GM20000 (cell line): ENCODE measurements around the gene ANK3.
A peak's percentile ranks its signal among the peaks of the same experiment; 100 is the strongest.

Experiments used
- DNase-seq: peaks from one replicate; pipeline ENCODE4 v3.0.0; 2012; ENCODE audit warnings: low spot score
- CTCF ChIP-seq: IDR thresholded peaks from 2 replicates; pipeline ENCODE4 v1.5.1; 2012; ENCODE audit warnings: mild to moderate bottlenecking, control low read depth; ENCODE audit errors: extremely low read depth, missing control alignments

ANK3 gene

DNA sequence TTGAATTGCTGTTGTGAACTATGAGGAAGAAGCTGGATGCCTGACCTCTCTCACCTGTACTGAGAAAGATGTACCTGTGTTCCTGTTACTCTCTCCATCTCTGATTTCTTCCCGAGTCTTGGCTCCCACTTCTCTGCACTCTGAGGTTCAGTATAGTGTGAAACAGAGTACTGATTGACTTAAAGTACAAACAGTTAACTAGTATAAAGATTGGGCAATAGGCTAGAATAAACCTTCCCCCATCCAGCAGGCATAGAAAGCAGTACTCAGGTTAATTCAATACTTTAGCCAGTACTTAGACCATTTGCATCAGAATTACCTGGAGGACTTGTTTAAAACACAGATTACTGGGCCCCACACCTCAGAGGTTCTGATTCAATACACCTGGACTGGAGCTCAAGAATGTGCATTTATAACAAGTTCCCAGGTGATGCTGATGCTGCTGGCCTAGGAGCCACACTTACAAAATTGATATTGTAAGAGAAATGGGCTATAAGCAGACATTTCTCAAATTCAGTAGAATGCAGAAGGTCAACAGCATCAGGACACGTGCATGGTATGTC is 51.6 kb downstream of the ANK3 start:
- TF ChIP-seq CTCF: no peak
- no peak for DNase-seq

- DNase-seq: no peak
- no peak for TF ChIP-seq CTCF
These were observed 52.6 kb downstream of the ANK3 start for GRCh38 chr10:60336901-60337630.

- peak; percentile 3 for TF ChIP-seq CTCF
- DNase-seq: no peak
These were observed 54.0 kb downstream of the ANK3 start for GRCh38 chr10:60335708-60336107.

GRCh38 chr10:60334991-60335390 is 54.7 kb downstream of the ANK3 start:
- no peak for DNase-seq
- no peak for TF ChIP-seq CTCF

- TF ChIP-seq CTCF: no peak
These were observed 57.3 kb downstream of the ANK3 start for GRCh38 chr10:60332371-60332770.

DNA sequence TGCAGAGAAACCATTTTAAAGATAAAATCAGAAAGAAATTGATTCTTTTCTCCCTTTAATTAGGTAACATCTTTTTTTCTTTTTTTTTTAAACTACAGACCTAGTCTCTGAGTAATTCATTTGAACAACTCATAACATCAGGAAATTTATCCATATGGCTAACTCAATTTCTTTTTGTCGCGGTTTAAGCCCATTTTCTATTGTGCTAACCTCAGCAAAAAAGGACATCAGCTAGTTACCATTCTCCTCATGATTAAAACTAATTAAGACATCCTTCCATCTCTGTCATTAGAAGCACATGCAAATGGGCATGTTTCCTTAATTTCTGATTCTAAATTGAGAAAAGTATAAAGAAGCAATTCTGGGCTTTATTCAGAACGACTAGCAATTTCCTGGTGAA is 57.8 kb downstream of the ANK3 start:
- no peak for DNase-seq
- no peak for TF ChIP-seq CTCF

More at GRCh38 chr10:60332371-60332770, 57.3 kb downstream of the ANK3 start:
- no peak for DNase-seq

DNA sequence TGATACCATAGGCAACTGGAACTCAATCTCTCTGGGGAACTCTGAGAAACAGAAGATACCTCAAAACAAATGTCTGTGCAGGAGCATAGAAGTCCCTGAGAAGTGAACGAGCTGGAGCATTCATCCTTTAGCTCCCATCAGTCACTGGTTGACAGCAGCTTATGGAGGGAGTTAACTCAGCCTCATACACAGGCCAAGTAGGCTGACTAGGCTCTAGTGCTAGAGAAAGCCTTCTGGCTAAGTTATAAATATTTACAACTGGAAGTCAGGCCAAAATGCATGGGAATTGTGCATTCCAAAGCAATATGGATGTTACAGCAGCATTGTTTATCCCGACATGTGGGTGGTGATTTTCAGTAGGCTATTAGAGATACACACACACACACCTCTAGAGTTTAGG is 66.5 kb downstream of the ANK3 start:
- no peak for DNase-seq
- no peak for TF ChIP-seq CTCF
